OCI-M1 (cell line): ENCODE measurements around the gene IL11RA.
A peak's percentile ranks its signal among the peaks of the same experiment; 100 is the strongest.
"Not testable (repeated sequence)": the region's sequence is repeated elsewhere in the genome, so short reads cannot be mapped to it uniquely, and the experiment has no call there.

ENCODE experiments used
- DNase-seq: peaks from one replicate; lab custom pipeline; 2025; lab: John Stamatoyannopoulos, UW

The IL11RA gene

GRCh38 chr9:34629491-34629808 is 22.5 kb upstream of the IL11RA start:
- no peak for DNase-seq

GRCh38 chr9:34630402-34631154 is 21.4 kb upstream of the IL11RA start:
- no peak for DNase-seq

- no peak for DNase-seq
Measured at GRCh38 chr9:34633166-34633565, 18.8 kb upstream of the IL11RA start.

- DNase-seq, result peak; percentile 80
Measured at GRCh38 chr9:34633851-34634550, 18.0 kb upstream of the IL11RA start.

- DNase-seq, result no peak
Measured at GRCh38 chr9:34634551-34635248, 17.3 kb upstream of the IL11RA start.

- DNase-seq, result no peak
Measured at GRCh38 chr9:34635556-34635955, 16.4 kb upstream of the IL11RA start.

GRCh38 chr9:34636791-34637355 is 15.1 kb upstream of the IL11RA start:
- DNase-seq, result peak; percentile 43

- DNase-seq, result peak; percentile 94
Measured at GRCh38 chr9:34637356-34638137, 14.4 kb upstream of the IL11RA start, which contains the start of gene SIGMAR1. SIGMAR1 (minus strand) TSS chr9:34637787; CDS start chr9:34637697, 90 bp downstream.

GRCh38 chr9:34638138-34638445 is 13.9 kb upstream of the IL11RA start:
- no peak for DNase-seq

- DNase-seq, result not testable (repeated sequence)
Measured at GRCh38 chr9:34639322-34639721, 12.7 kb upstream of the IL11RA start.

- peak; percentile 14 for DNase-seq
Measured at GRCh38 chr9:34642679-34643078, 9.3 kb upstream of the IL11RA start.

- no peak for DNase-seq
Measured at GRCh38 chr9:34644766-34645314, 7.1 kb upstream of the IL11RA start.

GRCh38 chr9:34646211-34647083 is 5.5 kb upstream of the IL11RA start, which contains the start of gene GALT:
GALT (plus strand) TSS chr9:34646675; CDS start chr9:34646705, 30 bp downstream.
- DNase-seq, result peak; percentile 96

GRCh38 chr9:34647084-34647403 is 4.9 kb upstream of the IL11RA start:
- no peak for DNase-seq

- DNase-seq, result peak; percentile 40
Measured at GRCh38 chr9:34647651-34648050, 4.3 kb upstream of the IL11RA start.

GRCh38 chr9:34648673-34649072 is 3.3 kb upstream of the IL11RA start:
- no peak for DNase-seq

GRCh38 chr9:34650816-34651215 is 1.2 kb upstream of the IL11RA start:
- DNase-seq, result no peak

GRCh38 chr9:34651321-34651720 is 664 bp upstream of the IL11RA start:
- DNase-seq, result no peak

GRCh38 chr9:34652602-34653000 is 616 bp downstream of the IL11RA start:
- DNase-seq, result no peak

GRCh38 chr9:34653151-34654072 is 1.4 kb downstream of the IL11RA start:
- no peak for DNase-seq
